NOMO-1 treated with dmso at 0.1 percent for 144 hours (cell line): ENCODE results near the gene HIGD2B.
"Not testable (repeated sequence)": the region's sequence is repeated elsewhere in the genome, so short reads cannot be mapped to it uniquely, and the experiment has no call there.

ENCODE experiments used
- DNase-seq: peaks from one replicate; lab custom pipeline; 2025; ENCODE audit not compliant: unreplicated experiment; lab: John Stamatoyannopoulos, UW

Gene HIGD2B, protein sequence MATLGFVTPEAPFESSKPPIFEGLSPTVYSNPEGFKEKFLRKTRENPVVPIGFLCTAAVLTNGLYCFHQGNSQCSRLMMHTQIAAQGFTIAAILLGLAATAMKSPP

DNA sequence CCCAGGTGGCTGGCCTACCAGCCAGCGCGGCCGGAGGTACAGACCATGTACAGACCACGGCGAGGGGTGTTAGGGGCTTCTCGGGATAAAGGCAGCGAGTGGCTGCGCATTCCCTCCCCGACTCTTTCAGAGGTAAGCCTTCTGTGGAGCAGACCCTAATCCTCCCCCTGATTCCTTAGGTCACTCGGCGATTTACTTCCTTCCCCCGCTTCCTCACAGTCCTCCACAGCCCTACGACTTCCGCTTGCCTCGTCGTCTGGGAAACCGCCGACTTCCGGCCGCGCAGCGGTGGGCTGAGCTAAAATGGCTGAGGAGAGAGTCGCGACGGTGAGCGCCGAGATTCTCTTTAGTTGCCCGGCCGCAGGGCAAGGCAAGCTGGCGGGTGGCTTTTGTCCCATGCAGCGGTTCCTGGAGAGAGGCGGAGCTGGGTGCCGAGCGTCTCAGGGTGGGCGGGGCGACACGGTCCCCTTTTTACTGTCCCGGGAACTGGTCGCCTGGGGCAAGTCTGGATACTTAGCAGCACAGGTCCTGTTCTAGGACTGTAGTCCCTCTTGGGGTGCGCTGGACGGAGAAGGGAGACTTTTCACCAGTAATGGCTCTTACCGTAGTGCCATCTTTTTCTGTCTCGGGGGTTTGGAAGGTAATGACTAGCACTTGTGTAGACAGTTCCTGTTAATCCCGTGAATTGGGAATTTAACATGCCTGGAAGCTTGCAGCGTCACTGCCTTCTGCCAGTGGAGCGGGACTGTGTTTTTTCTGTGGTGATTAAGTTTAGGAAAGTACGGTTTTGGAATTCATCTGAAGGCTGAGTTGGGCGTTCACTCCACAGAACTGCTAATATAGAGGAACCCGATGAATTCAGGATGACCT, at the start of gene HIGD2B, which contains the start of gene BBS4:
HIGD2B (minus strand) TSS at position 258 of the 870 bp plus-strand sequence. CDS start 9,808 bp downstream, outside the sequence.
BBS4 (plus strand) TSS at position 283 of the 870 bp plus-strand sequence; CDS start at position 304, 21 bp downstream.
- no peak for DNase-seq

- no peak for DNase-seq
These were observed 49.1 kb upstream of the HIGD2B start for GRCh38 chr15:72735111-72735510.

GRCh38 chr15:72733941-72734738, 48.2 kb upstream of the HIGD2B start:
- no peak for DNase-seq

- no peak for DNase-seq
These were observed 46.5 kb upstream of the HIGD2B start for GRCh38 chr15:72732516-72732915.

- DNase-seq = no peak
These were observed 46.1 kb upstream of the HIGD2B start for GRCh38 chr15:72732086-72732485.

GRCh38 chr15:72728821-72729220, 42.8 kb upstream of the HIGD2B start:
- DNase-seq = no peak

DNA sequence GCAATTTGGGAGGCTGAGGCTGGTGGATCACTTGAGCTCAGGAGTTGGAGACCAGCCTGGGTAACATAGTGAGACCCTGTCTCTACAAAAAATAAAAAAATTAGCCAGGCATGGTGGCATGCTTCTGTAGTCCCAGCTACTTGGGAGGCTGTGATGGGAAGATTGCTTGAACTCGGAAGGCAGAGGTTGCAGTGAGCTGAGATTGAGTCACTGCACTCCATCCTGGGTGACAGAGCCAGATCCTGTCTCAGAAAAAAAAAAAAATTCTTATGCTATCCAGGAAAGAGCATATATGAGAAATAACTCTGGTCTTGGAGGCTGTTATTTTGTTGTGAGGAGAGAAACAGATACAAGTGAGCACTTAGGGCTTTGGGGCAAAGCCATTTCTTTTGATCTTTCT, 42.3 kb upstream of the HIGD2B start:
- not testable (repeated sequence) for DNase-seq

DNA sequence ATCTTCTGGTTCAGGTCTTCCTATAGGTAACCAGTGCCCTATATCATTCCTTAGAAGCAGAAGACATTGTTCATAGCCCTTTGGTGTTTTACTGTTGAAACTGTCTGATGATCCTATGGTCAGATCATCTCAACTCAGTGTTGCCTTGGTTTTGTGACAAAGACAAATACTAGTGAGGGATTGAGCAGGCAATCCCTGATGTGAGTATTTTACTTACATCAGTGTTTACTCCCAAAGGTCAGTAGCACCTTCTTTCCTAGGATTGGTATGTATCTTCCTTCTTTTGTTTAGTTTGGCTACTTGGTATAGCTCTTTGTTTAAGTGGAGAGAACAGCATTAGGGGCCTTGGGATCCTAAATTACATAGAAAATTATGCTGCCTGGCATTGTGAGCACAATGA, 41.2 kb upstream of the HIGD2B start:
- no peak for DNase-seq

DNA sequence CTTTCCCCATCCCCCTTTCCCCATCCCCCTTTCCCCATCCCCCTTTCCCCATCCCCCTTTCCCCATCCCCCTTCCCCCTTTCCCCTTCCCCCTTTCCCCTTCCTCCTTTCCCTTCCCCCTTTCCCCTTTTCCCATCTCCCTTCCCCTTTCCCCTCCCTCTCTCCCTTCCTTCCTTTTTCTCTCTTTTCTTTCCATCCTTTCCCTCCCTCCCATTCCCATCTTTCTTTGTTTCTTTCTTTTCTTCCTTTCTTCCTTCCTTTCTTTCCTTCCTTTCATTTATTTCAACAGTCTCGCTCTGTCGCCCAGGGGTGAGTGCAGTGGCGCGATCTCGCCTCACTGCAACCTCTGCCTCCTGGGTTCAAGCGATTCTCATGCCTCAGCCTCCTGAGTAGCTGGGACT, 39.9 kb upstream of the HIGD2B start:
- DNase-seq = not testable (repeated sequence)

DNA sequence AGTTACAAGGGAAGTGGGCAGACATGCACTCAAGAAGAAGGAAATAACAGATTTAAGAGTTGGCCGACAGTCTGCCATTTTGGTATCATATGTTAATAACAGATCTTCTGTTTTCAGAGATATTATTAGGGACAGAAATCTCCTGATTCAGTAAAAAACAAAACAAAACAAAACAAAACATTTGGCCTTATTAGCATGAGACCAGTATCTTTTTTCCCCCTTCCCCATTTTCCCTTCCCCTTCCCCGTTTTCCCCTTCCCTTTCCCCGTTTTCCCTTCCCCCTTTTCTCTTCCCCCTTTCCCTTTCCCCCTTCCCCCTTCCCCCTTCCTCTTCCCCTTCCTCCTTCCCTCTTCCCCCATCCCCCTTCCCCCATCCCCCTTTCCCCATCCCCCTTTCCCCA, 39.5 kb upstream of the HIGD2B start:
- DNase-seq = no peak

- no peak for DNase-seq
These were observed 38.0 kb upstream of the HIGD2B start for GRCh38 chr15:72724028-72724427.

DNA sequence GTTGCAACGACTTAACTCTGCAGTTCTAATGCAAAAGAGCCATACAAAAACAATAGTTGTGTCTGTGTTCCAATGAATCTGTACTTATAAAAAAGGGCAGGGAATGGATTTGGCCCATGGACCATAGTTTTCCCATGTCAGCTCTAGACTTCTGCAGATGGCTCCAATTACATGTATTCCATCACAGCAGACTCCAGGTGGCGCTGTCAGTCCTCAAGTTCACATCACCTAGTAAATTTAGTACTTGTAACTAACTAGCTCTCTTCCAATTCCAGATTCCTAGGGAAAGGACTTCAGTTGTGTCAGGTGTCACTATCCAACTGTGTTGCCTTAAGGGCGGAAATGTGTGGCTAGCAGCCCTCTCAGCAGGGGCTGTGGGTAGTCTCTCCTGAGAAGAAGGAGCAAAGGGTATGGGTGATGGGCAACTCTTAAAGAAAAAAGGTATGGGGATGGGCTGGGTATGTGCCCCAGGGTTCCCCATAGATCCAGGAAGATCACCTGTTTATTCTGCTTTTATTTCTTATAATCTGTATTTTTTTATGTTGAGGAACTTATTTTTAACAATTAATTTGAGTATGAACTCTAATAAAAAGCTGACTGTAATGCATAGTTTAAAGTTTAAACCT, 36.2 kb upstream of the HIGD2B start:
- DNase-seq = no peak

DNA sequence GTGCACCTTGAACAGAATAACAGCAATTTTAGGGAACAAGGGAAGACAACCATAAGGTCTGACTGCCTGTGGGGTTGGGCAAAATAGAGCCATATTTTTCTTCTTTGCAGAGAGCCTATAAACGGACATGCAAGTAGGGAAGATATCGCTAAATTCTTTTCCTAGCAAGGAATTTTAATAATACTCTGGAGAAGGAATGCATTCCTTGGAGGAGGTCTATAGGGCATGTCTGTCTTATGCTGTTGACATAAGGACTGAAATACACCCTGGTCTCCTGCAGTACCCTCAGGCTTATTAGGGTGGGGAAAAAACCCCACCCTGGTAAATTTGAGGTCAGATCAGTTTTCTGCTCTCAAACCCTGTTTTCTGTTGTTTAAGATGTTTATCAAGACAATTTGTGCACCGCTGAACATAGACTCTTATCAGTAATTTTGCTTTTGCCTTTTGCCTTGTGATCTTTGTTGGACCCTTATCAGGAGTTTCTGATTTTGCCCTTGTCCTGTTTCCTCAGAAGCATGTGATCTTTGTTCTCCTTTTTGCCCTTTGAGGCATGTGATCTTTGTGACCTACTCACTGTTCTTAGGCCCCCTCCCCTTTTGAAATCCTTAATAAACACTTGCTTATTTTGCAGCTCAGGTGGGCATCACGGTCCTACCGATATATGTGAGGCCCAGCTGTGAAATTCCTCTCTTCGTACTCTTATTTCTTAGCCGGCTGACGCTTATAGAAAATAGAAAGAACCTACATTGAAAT, 22.7 kb upstream of the HIGD2B start:
- DNase-seq = not testable (repeated sequence)

DNA sequence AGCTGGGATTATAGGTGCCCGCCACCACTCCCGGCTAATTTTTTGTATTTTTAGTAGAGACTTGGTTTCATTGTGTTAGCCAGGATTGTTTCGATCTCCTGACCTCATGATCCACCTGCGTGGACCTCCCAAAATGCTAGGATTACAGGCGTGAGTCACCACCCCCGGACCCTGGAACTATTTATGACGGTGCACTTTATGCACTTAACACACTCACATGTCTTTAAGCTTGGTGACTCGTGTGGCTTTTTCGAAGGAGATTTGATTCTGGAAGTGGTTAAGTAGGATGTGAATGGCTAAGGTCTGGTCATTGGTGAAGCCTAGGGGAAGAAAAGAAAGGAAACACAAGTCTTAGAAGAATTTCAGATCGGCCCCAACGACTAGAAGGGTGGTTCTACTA, 20.3 kb upstream of the HIGD2B start:
- no peak for DNase-seq

DNA sequence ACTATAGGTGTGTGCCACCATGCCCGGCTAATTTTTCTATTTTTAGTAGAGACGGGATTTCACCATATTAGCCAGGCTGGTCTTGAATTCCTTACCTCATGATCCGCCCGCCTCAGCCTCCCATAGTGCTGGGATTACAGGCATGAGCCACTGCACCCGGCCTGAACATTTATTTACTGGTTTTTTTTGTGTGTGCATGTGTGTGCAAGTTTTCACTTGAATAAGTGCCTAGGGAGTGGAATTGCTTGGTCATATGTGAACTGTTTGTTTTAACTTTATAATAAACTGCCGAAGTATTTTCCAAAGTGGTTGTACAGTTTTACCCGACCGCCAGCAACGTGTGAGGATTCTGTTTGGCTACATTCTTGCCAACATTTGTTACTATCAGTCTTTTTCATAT, 14.1 kb upstream of the HIGD2B start:
- DNase-seq = no peak

GRCh38 chr15:72698938-72699337, 13.0 kb upstream of the HIGD2B start:
- no peak for DNase-seq

DNA sequence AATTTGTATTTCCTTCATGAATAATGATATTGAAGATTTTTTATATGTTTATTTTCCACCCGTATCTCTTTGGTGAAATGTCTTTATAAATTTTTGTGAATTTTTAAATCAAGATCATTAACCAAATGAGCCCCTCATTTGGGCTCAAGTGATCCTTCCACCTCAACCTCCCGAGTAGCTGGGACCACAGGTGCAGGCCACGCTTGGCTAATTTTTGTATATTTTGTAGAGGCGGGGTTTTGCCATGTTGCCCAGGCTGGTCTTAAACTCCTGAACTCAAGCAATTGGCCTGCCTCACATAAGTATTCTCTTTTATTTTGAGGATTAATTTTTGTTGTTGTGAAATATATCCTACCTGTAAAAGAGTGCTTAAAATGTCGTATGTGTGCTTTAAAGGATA, 5.0 kb upstream of the HIGD2B start:
- no peak for DNase-seq

DNA sequence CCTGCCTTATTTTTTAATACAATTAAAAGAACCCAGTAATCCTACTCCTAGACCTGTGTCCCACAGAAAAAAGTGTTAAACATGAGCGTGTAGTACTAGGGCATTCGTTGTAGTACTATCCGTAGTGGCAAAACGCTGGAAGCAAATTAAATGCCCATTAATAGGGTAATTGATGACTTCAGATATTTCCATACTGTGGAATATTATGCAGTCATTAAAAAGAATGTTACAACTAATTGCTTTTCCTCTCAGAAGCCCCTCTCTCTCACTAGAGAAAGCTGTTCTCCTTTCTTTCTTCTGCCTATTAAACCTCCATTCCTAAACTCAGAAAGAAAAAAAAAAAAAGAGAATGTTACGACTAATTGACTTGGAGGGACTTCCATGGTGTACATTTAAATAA, 2.7 kb upstream of the HIGD2B start:
- DNase-seq = no peak

- DNase-seq = no peak
These were observed 569 bp downstream of the HIGD2B start for GRCh38 chr15:72685301-72685924.

DNA sequence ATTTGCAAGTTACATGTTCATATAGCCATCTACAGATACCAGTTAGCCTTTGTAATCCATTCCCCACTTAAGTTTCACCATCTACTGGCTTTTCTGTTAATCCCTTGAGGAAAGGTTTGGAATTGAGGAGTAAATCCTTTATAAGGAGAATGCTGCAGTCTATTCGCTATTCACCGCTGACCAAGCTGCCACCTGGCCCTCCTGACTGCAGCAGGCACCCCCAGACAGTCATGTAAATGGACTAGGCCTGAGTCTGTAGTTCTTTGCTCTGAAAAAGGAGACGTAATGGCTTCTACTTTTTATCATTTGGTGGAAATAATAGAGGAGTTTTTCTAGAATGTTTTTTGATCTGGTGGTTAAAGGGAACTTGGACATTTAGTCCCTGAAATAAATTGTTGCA, 3.2 kb downstream of the HIGD2B start:
- DNase-seq = no peak
